Mucosa of stomach (tissue), 1 donor: Measurements from ENCODE around the gene ARHGAP12.
A peak's percentile ranks its signal among the peaks of the same experiment; 100 is the strongest.

ENCODE experiments used
- H3K27me3 ChIP-seq: one replicate; pipeline ENCODE4 v1.7.0; 2013; ENCODE audit warnings: mild to moderate bottlenecking, low read length; ENCODE audit not compliant: control insufficient read depth, insufficient read depth
- H3K36me3 ChIP-seq: one replicate; pipeline ENCODE4 v1.7.0; 2013; ENCODE audit warnings: low read length; ENCODE audit not compliant: control insufficient read depth, insufficient read depth
- H3K4me1 ChIP-seq: one replicate; pipeline ENCODE4 v1.7.0; 2013; ENCODE audit warnings: mild to moderate bottlenecking, low read length; ENCODE audit not compliant: control insufficient read depth, insufficient read depth
- H3K4me3 ChIP-seq: one replicate; pipeline ENCODE4 v1.7.0; 2013; ENCODE audit warnings: low read length
- H3K9ac ChIP-seq: one replicate; pipeline ENCODE4 v1.7.0; 2013; ENCODE audit warnings: mild to moderate bottlenecking, low read length, moderate library complexity
- H3K9me3 ChIP-seq: one replicate; pipeline ENCODE4 v1.7.0; 2013; ENCODE audit warnings: mild to moderate bottlenecking, low read length, moderate library complexity; ENCODE audit not compliant: control insufficient read depth
- donor health status: Pancreatic carcinoma.

The ARHGAP12 gene

DNA sequence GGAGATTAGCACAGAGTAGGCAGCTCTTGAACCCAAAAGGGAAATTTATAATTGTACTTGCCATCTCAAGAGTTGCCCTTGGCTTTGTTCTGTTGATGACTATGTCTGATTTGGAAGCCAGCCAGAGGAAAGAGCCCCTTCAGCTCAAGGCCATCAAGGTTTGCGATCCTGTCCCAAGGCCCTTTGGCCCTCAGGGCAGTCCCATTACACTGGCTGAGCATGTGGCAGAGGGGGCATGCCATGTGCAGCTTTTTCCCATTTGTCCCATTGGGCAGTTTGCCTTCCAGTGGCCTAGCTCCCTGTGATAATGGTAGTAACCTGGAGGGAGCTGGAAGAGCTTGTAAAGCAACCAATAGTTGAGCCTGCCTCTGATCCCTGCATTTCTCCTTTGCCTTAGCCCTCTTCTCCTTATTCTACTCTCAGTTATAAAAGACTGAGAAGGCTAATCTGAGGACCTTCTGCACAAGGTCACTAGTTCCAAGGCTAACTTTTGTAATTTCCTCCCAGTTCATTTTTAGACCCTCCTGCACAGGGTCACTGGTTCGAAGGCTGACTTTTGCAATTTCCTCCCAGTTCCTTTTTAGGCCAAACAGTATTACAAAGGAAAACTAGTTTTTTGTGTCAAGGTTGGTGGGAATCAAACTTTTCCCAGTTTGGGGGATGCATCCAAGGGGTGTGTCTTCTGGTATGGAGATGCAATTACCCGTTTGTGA, 31.0 kb upstream of the ARHGAP12 start:
- no peak overlapping the region for H3K9ac ChIP-seq
- H3K4me3 ChIP-seq: no peak overlapping the region
- no peaks in the 10 kb centered on the region for H3K36me3 ChIP-seq
- H3K27me3 ChIP-seq: no peaks in the 10 kb centered on the region
- H3K9me3 ChIP-seq: no peaks in the 10 kb centered on the region
- no peaks in the 10 kb centered on the region for H3K4me1 ChIP-seq

DNA sequence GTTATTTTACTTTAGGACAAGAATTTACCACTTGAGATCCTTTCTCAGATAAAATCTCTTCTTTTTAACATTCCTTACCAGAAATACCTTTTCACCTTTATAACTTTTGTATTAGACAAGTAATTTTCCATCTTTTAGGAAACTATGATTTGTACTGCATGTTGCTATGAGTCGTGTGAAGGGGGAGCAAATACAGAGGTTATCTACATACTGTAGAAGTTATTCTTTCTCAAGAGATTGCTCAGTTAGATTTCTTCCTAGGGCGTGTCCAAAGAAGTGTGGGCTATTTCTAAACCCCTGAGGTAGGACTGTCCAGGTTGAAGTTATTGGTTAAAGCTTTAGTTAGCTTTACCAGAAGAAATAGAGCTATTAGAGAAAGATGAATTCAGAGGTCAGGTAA, 30.2 kb upstream of the ARHGAP12 start:
- Histone ChIP-seq H3K9ac (no peak overlapping the region), H3K4me3 (no peak overlapping the region), H3K9me3 (no peaks in the 10 kb centered on the region), H3K36me3 (no peaks in the 10 kb centered on the region), H3K4me1 (no peaks in the 10 kb centered on the region), H3K27me3 (no peaks in the 10 kb centered on the region)

DNA sequence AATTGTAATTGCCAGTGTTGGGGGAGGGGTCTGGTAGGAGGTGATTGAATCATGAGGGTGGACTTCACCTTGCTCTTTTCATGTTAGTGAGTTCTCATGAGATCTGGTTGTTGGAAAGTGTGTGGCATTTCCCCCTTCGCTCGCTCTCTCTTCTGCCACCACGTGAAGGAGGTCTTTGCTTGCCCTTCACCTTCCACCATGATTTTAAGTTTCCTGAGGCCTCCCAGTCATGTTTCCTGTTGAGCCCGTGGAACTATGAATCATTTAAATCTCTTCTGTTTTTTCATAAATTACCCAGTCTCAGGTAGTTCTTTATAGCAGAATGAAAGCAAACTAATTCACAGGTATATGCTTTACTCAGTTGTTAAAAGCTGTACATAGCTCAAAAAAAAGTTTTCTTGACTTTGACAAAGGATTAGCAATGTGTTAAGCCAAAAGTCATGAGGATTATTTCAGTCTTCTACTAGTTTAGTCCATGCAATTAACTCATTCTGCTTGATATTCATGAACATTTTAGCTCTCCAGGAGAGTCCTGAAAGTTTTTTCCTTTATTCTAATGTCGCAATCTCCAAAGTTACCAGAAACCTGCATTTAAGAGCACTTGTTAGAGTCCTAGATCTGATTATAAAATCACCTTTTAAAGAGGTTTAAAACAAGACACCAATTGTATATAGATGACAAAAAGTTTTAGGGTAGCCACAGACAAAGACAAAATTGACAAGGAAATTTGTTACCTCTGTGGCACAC, 27.7 kb upstream of the ARHGAP12 start:
- H3K36me3 ChIP-seq: no peaks in the 10 kb centered on the region
- no peaks in the 10 kb centered on the region for H3K4me1 ChIP-seq

DNA sequence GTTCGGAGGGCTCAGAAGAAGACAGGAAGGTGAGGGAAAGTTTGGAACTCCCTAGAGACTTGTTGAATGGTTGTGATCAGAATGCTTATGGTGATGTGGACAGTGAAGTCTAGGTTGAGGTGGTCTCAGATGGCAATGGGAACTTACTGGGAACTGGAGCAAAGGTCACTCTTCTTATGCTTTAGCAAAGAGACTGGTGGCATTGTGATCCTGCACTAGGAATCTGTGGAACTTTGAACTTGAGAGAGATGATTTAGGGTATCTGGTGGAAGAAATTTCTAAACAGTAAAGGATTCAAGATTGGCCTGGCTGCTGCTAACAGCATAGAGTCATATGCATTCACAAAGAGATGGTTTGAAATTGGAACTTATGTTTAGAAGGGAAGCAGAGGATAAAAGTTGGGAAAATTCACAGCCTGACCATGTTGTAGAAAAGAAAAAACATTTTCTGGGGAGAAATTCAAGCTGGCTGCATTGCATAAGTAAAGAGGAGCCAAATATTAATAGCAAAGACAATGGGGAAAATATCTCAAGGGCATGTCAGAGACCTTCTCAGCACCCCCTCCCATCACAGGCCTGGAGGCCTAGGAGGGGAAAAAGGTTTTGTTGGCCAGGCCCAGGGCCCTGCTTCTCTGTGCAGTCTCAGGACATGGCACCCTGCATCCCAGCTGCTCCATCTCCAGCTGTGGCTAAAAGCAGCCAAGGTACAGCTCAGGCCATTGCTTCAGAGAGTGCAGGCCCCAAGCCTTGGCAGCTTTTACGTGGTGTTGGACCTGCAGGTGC, 26.0 kb upstream of the ARHGAP12 start:
- Histone ChIP-seq H3K9ac (no peak overlapping the region), H3K9me3 (no peaks in the 10 kb centered on the region), H3K36me3 (no peaks in the 10 kb centered on the region), H3K4me3 (no peak overlapping the region), H3K27me3 (no peaks in the 10 kb centered on the region), H3K4me1 (no peaks in the 10 kb centered on the region)

More for the DNA sequence above, 27.7 kb upstream of the ARHGAP12 start:
- Histone ChIP-seq H3K9me3 (no peaks in the 10 kb centered on the region), H3K9ac (no peak overlapping the region), H3K4me3 (no peak overlapping the region), H3K27me3 (no peaks in the 10 kb centered on the region)

DNA sequence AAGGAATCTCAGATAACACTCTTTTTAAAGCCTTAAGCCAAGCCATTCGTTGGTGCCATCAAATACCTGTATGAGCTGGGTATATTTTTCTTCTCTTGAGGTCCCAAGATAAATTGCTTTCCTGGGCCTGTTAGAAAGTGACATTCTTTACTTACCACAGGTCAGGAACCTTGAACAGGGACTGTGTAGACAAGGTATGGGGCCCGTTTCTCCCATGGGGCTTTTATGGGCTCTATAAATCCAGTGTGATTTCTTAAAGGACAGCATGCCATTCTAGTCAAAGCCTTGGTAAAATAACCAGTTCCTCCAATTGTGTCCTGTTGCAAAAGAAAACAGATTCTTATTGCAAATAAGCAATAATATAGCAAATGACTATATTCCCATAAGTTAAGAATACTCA, 24.8 kb upstream of the ARHGAP12 start:
- no peaks in the 10 kb centered on the region for H3K9me3 ChIP-seq
- H3K36me3 ChIP-seq: no peaks in the 10 kb centered on the region
- H3K9ac ChIP-seq: no peak overlapping the region
- no peaks in the 10 kb centered on the region for H3K27me3 ChIP-seq
- H3K4me1 ChIP-seq: no peaks in the 10 kb centered on the region
- no peak overlapping the region for H3K4me3 ChIP-seq

DNA sequence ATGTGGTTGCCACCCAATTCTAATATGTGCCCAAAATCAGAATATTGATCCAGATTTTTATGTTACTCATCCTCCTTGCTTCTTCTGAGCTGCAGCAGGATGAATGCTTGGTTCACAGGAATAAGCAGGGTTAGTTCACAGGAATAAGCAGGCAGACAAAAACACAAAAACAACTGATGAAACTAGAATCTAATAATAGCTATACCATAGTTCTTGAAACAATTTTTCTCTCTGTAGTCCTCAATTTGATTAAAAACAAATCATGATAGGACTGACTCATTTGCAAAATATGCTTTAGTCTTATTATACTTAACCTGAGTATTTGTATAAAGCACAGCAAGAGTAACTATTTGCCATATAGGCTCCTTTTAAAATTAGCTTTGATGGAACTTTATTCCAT, 24.4 kb upstream of the ARHGAP12 start:
- no peak overlapping the region for H3K4me3 ChIP-seq
- no peaks in the 10 kb centered on the region for H3K9me3 ChIP-seq
- no peaks in the 10 kb centered on the region for H3K27me3 ChIP-seq
- H3K9ac ChIP-seq: no peak overlapping the region
- H3K36me3 ChIP-seq: no peaks in the 10 kb centered on the region
- H3K4me1 ChIP-seq: no peaks in the 10 kb centered on the region

DNA sequence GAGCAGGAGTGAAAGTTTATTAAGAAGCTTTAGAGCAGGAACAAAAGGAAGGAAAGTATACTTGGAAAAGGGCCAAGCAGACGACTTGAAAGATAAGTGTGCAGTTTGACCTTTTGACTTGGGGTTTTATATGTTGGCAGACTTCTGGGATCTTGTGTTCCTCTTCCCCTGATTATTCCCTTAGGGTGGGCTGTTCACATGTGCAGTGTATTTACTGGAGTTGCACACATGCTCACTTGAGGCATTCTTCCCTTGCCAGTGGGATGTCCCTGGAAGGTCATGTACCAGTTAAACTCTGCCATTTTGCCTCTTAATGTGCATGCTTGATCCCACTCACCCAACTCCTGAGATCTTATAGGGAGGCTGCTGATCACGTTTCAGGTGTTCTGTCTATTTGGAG, 23.4 kb upstream of the ARHGAP12 start:
- H3K4me3 ChIP-seq: no peak overlapping the region
- H3K4me1 ChIP-seq: peaks cover 5% of the 10 kb centered on the region
- H3K27me3 ChIP-seq: no peaks in the 10 kb centered on the region
- H3K9ac ChIP-seq: no peak overlapping the region
- no peaks in the 10 kb centered on the region for H3K36me3 ChIP-seq
- H3K9me3 ChIP-seq: no peaks in the 10 kb centered on the region

DNA sequence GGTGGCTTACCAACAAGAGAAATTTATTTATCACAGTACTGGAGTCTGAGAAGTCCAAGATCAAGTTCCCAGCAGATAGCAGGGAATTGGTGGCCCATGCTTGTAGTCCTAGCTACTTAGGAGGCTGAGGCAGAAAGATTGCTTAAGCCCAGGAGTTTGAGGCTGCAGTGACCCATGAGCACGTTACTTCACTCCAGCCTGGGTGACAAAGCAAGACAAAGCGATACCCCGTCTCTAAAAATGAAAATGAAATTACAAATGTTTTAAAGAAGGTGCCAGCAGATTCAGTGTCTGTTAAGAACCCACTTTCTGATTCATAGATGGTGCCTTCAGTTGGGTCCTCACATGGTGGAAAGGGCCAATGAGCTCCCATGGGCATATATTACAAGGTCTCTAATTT, 20.6 kb upstream of the ARHGAP12 start:
- H3K9me3 ChIP-seq: no peaks in the 10 kb centered on the region
- H3K4me3 ChIP-seq: no peak overlapping the region
- H3K9ac ChIP-seq: no peak overlapping the region
- no peaks in the 10 kb centered on the region for H3K27me3 ChIP-seq
- peaks cover 22% of the 10 kb centered on the region for H3K4me1 ChIP-seq
- no peaks in the 10 kb centered on the region for H3K36me3 ChIP-seq

DNA sequence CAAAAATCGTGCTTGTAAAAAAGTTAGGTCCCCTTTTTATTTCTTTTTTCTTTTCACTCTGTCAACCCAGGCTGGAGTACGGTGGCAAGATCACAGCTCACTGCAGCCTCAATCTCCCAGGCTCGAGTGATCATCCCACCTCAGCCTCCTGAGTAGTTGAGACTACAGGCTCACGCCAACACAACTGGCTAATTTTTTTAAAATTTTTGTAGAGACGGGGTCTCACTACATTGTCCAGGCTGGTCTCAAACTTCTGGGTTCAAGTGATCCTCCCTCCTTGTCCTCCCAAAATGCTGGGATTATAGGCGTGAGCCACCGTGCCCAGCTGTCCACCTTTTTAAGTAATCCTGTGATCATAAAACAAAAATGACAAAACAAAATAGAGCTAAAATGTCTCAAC, 19.4 kb upstream of the ARHGAP12 start:
- peaks cover 33% of the 10 kb centered on the region for H3K4me1 ChIP-seq
- no peaks in the 10 kb centered on the region for H3K36me3 ChIP-seq
- no peaks in the 10 kb centered on the region for H3K27me3 ChIP-seq
- H3K9me3 ChIP-seq: no peaks in the 10 kb centered on the region
- no peak overlapping the region for H3K4me3 ChIP-seq
- H3K9ac ChIP-seq: peak overlapping the region; percentile 63

DNA sequence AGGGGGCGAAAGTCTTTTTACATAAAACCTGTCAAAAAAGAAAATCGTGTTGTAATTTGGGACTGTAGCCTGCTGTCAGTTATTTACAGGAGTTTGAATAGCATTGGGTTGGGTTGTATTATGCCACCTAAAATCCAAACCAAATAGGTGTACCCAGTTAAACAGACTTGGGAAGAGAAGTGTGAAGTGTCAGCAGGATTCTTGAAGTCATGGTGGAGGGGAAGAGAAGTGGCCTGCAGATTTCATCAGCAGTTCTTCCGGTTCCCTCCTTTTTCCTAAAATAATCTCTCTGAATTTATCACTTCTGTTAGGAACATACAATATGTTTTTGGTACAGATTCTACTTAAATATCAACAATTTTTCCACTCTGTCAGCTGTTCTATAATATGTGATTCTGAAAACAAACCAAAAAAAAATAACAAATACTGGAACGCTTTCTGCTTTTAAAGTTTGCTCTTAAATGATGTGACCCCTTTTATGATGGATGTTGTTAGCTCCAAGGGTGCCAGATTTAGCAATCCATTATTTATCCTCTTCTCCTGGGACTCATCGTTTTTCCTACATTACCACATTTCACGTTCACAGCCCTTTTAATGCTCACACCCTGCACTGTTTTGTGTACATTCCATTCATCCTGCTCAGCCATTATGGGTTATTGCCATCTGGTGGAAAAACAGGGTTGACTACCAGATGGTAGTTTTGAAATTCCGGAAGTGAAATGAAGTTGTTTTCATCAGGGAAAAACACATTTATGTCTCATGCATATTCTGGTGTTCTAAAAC, 18.7 kb upstream of the ARHGAP12 start:
- Histone ChIP-seq H3K4me1 (peaks cover 36% of the 10 kb centered on the region), H3K9me3 (no peaks in the 10 kb centered on the region), H3K9ac (peak overlapping the region; percentile 63), H3K4me3 (no peak overlapping the region), H3K36me3 (no peaks in the 10 kb centered on the region), H3K27me3 (no peaks in the 10 kb centered on the region)

DNA sequence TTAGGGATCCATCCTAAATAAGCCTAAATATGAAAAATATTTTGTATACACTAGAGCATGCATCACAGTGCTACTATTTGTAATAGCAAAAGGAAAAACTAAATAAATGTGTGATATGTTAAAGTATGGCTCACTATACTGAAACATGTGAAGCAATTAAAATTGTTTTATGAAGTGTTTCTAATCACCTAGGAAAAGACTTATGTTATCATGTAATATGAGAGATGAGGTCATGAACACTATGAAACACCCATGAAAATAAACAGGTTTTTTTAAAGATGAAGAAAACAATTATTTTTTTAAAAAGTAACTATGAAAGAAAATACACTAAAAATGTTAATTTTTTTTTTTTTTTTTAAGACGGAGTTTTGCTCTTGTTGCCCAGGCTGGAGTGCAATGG, 16.8 kb upstream of the ARHGAP12 start:
- H3K36me3 ChIP-seq: no peaks in the 10 kb centered on the region
- H3K4me1 ChIP-seq: peaks cover 52% of the 10 kb centered on the region
- H3K9me3 ChIP-seq: no peaks in the 10 kb centered on the region
- H3K9ac ChIP-seq: no peak overlapping the region
- H3K27me3 ChIP-seq: no peaks in the 10 kb centered on the region
- no peak overlapping the region for H3K4me3 ChIP-seq
